Heart left ventricle (tissue), 13 donors: ENCODE measurements around the gene RAB2B.

Experiments
- CTCF ChIP-seq, 12 donors: fragments of 200-600 bp; sonication (generic) in 4 of 12; IDR thresholded peaks; one replicate each; pipeline versions ENCODE4 v1.5.0 to v1.8.0; 2018 to 2022; ENCODE audit warnings: antibody characterized with exemption in 12 of 12, mild to moderate bottlenecking in 5 of 12
- POLR2A ChIP-seq, 2 donors: fragments of 450-650 bp; IDR thresholded peaks; one replicate each; pipeline ENCODE4 v1.6.1; 2017; ENCODE audit warnings: antibody characterized with exemption in 2 of 2, mild to moderate bottlenecking in 2 of 2, moderate library complexity in 2 of 2
- donor health status: ischemic (EF 13 %, LVEDD 7.1; RV severe dilation, severe dysfunction).
- donor health status: DM: no; HTN: yes; CAD: no.
- donor health status: DM: no; HTN: no; CAD: no.
- donor health status: ischemic (EF 25% LVEDD 6.9; RV normal size, moderate dysfunction).
- donor health status: ischemic (EF 25% LVEDD 5.7; RV mildly dilated, moderate dysfunction).
- donor health status: ischemic (EF 35%, LVEDD 5.7; RV mildly dilated, moderate dysfunction).
- donor health status: nonischemic (EF 11% LVEDD 7.7; RV severe dilation, severe dysfunction).
- donor health status: DM: yes; HTN: yes; CAD: no.
- donor health status: PGD.
- donor health status: ischemic (EF 29% LVEDD 5.4; RV normal size, mild dysfunction).
- donor health status: nonischemic (EF 23%, LVEDD 6.1; RV moderate dilation, normal function).

- TF ChIP-seq CTCF (IDR thresholded peaks at IDR 0.05) (no peak), POLR2A (IDR thresholded peaks at IDR 0.05) (no peak)
These were observed 35.9 kb downstream of the RAB2B start for GRCh38 chr14:21440859-21441258.
